ENCODE results near the gene DDX1.

DNA sequence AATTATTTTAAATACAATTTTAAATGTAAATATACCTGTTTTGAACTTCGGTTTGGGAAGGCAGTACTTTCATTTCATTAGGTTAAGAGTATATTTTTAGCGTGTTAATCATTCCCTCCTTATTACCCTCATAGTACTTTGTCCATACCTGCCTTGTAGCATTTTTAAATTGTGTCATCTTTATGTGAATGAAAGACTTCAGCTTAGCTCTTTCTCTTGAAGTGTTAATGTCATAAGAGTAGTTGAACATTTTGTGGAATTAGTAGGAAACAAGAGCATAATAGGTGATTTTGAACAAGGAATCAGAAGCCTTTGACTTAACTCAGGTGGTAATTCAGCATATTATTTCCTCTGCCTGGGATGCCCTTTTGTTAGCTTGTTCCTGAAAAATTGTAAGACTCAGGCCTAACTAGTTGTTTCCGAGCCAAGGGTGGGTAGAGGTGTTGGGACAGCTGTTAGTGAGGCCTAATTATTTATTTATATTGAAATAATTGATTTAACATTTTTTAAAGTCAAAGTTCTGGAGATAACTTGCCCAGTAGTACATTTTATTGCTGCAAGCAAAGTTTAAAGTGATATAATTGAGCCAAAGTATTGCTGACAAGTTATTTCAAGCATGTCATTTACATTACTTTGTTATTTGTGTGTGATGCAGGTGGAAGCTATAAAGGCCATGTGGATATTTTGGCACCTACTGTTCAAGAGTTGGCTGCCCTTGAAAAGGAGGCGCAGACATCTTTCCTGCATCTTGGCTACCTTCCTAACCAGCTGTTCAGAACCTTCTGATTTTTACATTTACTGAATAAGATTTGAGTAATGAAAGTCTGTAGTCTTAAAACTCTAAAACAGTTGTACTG lies 38.7 kb downstream of the DDX1 start:
- TF ChIP-seq NFIC (IDR thresholded peaks at IDR 0.05; ENCODE audit: low read depth, low read length) (no peak), GABPA (IDR thresholded peaks at IDR 0.05; ENCODE audit: low read depth) (no peak), YY1 (IDR thresholded peaks at IDR 0.05; ENCODE audit: low read depth, low read length) (no peak), NFYA (IDR thresholded peaks at IDR 0.05; ENCODE audit: borderline replicate concordance, low read depth, low read length) (no peak), FOXM1 (IDR thresholded peaks at IDR 0.05; ENCODE audit: low read depth, low read length) (no peak), HDAC2 (IDR thresholded peaks at IDR 0.05) (no peak), IRF3 (IDR thresholded peaks at IDR 0.05) (no peak), BMI1 (IDR thresholded peaks at IDR 0.05; ENCODE audit: borderline replicate concordance) (no peak)
- TF ChIP-seq, protein P1, sequence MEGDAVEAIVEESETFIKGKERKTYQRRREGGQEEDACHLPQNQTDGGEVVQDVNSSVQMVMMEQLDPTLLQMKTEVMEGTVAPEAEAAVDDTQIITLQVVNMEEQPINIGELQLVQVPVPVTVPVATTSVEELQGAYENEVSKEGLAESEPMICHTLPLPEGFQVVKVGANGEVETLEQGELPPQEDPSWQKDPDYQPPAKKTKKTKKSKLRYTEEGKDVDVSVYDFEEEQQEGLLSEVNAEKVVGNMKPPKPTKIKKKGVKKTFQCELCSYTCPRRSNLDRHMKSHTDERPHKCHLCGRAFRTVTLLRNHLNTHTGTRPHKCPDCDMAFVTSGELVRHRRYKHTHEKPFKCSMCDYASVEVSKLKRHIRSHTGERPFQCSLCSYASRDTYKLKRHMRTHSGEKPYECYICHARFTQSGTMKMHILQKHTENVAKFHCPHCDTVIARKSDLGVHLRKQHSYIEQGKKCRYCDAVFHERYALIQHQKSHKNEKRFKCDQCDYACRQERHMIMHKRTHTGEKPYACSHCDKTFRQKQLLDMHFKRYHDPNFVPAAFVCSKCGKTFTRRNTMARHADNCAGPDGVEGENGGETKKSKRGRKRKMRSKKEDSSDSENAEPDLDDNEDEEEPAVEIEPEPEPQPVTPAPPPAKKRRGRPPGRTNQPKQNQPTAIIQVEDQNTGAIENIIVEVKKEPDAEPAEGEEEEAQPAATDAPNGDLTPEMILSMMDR (IDR thresholded peaks at IDR 0.05 in 2 of 3, conservative IDR thresholded peaks at IDR 0.05 in 1 of 3; ENCODE audit: control insufficient read depth in 2 of 3, extremely low read depth in 1 of 3, insufficient read depth in 1 of 3, low read depth in 3 of 3, low read length in 3 of 3): no peak
